SK-N-SH treated with all-trans-retinoic acid at 6 μM for 48 hours (cell line): ENCODE data around the gene VEGFC.

ENCODE experiments used
- ESRRG ChIP-seq: fragments of 250-450 bp; sonication (Bioruptor Pico); IDR thresholded peaks from 2 replicates; pipeline ENCODE4 v1.6.1; 2021; ENCODE audit warnings: mild to moderate bottlenecking
- PATZ1 ChIP-seq: fragments of 250-450 bp; sonication (Bioruptor Pico); IDR thresholded peaks from 2 replicates; pipeline ENCODE4 v1.8.0; 2020; ENCODE audit warnings: mild to moderate bottlenecking, moderate library complexity, borderline replicate concordance
- ZFP3 ChIP-seq: fragments of 250-450 bp; sonication (Bioruptor Pico); IDR thresholded peaks from 2 replicates; pipeline ENCODE4 v1.5.0; 2020; ENCODE audit warnings: mild to moderate bottlenecking, moderate library complexity
- ZNF70 ChIP-seq: fragments of 450-650 bp; formaldehyde crosslinking; IDR thresholded peaks from 2 replicates; pipeline ENCODE4 v1.5.0; 2020; ENCODE audit warnings: mild to moderate bottlenecking, moderate library complexity

GRCh38 chr4:176751061-176751460 lies 41.7 kb downstream of the VEGFC start:
- TF ChIP-seq PATZ1 (CRISPR knock-in tag) (no peak), ZFP3 (CRISPR knock-in tag) (no peak), ESRRG (no peak), ZNF70 (CRISPR knock-in tag) (no peak)
